GM23338 (cell line): Measurements from ENCODE around the gene PLEKHS1. TPM values are rescaled to one million over a fixed set of nuclear protein-coding genes. Genes with fewer than 3 reads are reported as not detected.

Experiments
- ATAC-seq: fragments of 200-7000 bp; cut with Tn5 transposase; 3 replicates; pipeline ENCODE4 v1.9.1; 2020
- DNase-seq: peaks from one replicate; pipeline ENCODE4 v3.0.0-alpha.2; 2015; ENCODE audit warnings: low spot score
- H2AFZ ChIP-seq: fragments of 200-600 bp; sonication (generic); 2 replicates; pipeline ENCODE4 v1.8.0; 2016; ENCODE audit warnings: antibody characterized with exemption, mild to moderate bottlenecking, moderate library complexity
- H3F3A ChIP-seq: fragments of 200-600 bp; sonication (generic); replicated peaks from 2 replicates; pipeline ENCODE4 v1.8.0; 2017; ENCODE audit warnings: antibody characterized with exemption, mixed run types, low read depth
- H3K27ac ChIP-seq: fragments of 200-600 bp; sonication (generic); 2 replicates; pipeline ENCODE4 v1.6.1; 2016; ENCODE audit warnings: low read depth
- H3K27me3 ChIP-seq: fragments of 200-600 bp; sonication (generic); 2 replicates; pipeline ENCODE4 v1.8.0; 2016; ENCODE audit warnings: mild to moderate bottlenecking, mixed run types, moderate library complexity; ENCODE audit not compliant: insufficient read depth
- H3K36me3 ChIP-seq: fragments of 200-600 bp; sonication (generic); 2 replicates; pipeline ENCODE4 v1.8.0; 2016; ENCODE audit warnings: mild to moderate bottlenecking; ENCODE audit not compliant: insufficient read depth
- H3K4me1 ChIP-seq: fragments of 200-600 bp; sonication (generic); 2 replicates; pipeline ENCODE4 v1.8.0; 2016; ENCODE audit warnings: mild to moderate bottlenecking, moderate library complexity; ENCODE audit not compliant: insufficient read depth
- H3K4me2 ChIP-seq: fragments of 200-600 bp; sonication (generic); 2 replicates; pipeline ENCODE4 v1.7.1; 2017; ENCODE audit warnings: mixed run types
- H3K4me3 ChIP-seq: fragments of 200-600 bp; sonication (generic); 2 replicates; pipeline ENCODE4 v1.6.1; 2016; ENCODE audit warnings: mixed run types
- H3K79me2 ChIP-seq: fragments of 200-600 bp; sonication (generic); replicated peaks from 2 replicates; pipeline ENCODE4 v1.8.0; 2017; ENCODE audit warnings: mild to moderate bottlenecking; ENCODE audit not compliant: insufficient read depth
- H3K9me2 ChIP-seq: fragments of 200-600 bp; sonication (generic); 2 replicates; pipeline ENCODE4 v1.8.0; 2017; ENCODE audit not compliant: insufficient read depth
- H4K20me1 ChIP-seq: fragments of 200-600 bp; sonication (generic); replicated peaks from 2 replicates; pipeline ENCODE4 v1.8.0; 2017; ENCODE audit warnings: mild to moderate bottlenecking; ENCODE audit not compliant: insufficient read depth
- H3K27ac Mint-ChIP-seq: 2 replicates; pipeline ENCODE4 v1.8.0; 2020; ENCODE audit warnings: inconsistent platforms, mild to moderate bottlenecking, moderate library complexity, mixed read lengths
- H3K27me3 Mint-ChIP-seq: 3 replicates; pipeline ENCODE4 v1.8.0; 2022; ENCODE audit warnings: low read depth, mild to moderate bottlenecking, moderate library complexity, mixed read lengths, inconsistent platforms; ENCODE audit not compliant: insufficient read depth, poor library complexity
- H3K36me3 Mint-ChIP-seq: 3 replicates; pipeline ENCODE4 v1.8.0; 2021; ENCODE audit warnings: low read depth, mild to moderate bottlenecking, inconsistent platforms, moderate library complexity, mixed read lengths
- H3K4me1 Mint-ChIP-seq: 3 replicates; pipeline ENCODE4 v1.8.0; 2020; ENCODE audit warnings: mild to moderate bottlenecking, inconsistent platforms, mixed read lengths
- H3K4me3 Mint-ChIP-seq: 3 replicates; pipeline ENCODE4 v1.8.0; 2021; ENCODE audit warnings: moderate library complexity, mild to moderate bottlenecking, inconsistent platforms, mixed read lengths
- H3K9me3 Mint-ChIP-seq: 3 replicates; pipeline ENCODE4 v1.8.0; 2020; ENCODE audit warnings: moderate library complexity, mild to moderate bottlenecking, inconsistent platforms, mixed read lengths
- CREB1 ChIP-seq: fragments of 250-450 bp; sonication (Bioruptor Pico); IDR thresholded peaks from 2 replicates; pipeline ENCODE4 v1.5.0; 2020; ENCODE audit warnings: low read depth, mild to moderate bottlenecking, moderate library complexity
- EZH2phosphoT487 ChIP-seq: fragments of 200-600 bp; sonication (generic); IDR thresholded peaks from one replicate; pipeline ENCODE4 v1.8.1; 2018; ENCODE audit warnings: antibody characterized with exemption; ENCODE audit not compliant: unreplicated experiment
- JUNB ChIP-seq: IDR thresholded peaks from one replicate; pipeline ENCODE4 v1.6.1; 2016; ENCODE audit warnings: antibody characterized with exemption; ENCODE audit not compliant: unreplicated experiment
- NANOG ChIP-seq: IDR thresholded peaks from 2 replicates; pipeline ENCODE4 v1.6.1; 2016; ENCODE audit warnings: antibody characterized with exemption, borderline replicate concordance
- POLR2AphosphoS5 ChIP-seq: IDR thresholded peaks from 2 replicates; pipeline ENCODE4 v1.6.1; 2016; ENCODE audit warnings: antibody characterized with exemption, low read depth
- STAT1 ChIP-seq: IDR thresholded peaks from one replicate; pipeline ENCODE4 v1.6.1; 2016; ENCODE audit warnings: antibody characterized with exemption; ENCODE audit not compliant: unreplicated experiment
- ZNF114 ChIP-seq: fragments of 250-450 bp; sonication (Bioruptor Pico); IDR thresholded peaks from 2 replicates; pipeline ENCODE4 v1.5.0; 2020; ENCODE audit warnings: mild to moderate bottlenecking, moderate library complexity
- polyA plus RNA-seq: library from polyadenylated mRNA; unstranded; fragments of >200 nt; fragmentation: Nextera tagmentation; extraction: Ambion mirVana; gene quantifications from 2 replicates; pipeline ENCODE4 v1.2.1, GENCODE V29; 2016
- total RNA-seq: library from RNA; depleted of rRNA; stranded (reverse); fragments of >200 nt; shearing (Covaris generic); gene quantifications from 2 replicates; pipeline ENCODE4 v1.2.3, GENCODE V29; 2014
- TF ChIP-seq, protein P1 (sequence below): fragments of 250-450 bp; sonication (Bioruptor Pico); IDR thresholded peaks from 2 replicates; pipeline ENCODE4 v1.5.0; 2020; ENCODE audit warnings: mild to moderate bottlenecking, moderate library complexity
- TF ChIP-seq, protein P2 (sequence below): IDR thresholded peaks from 2 replicates; pipeline ENCODE4 v1.6.1; 2016; ENCODE audit warnings: antibody characterized with exemption
- TF ChIP-seq, protein P3 (sequence below): IDR thresholded peaks from one replicate; pipeline ENCODE4 v1.6.1; 2018; ENCODE audit warnings: antibody characterized with exemption; ENCODE audit not compliant: unreplicated experiment

PLEKHS1 gene
- total and polyA plus RNA-seq, 2 experiments from 2014 or later: not detected

DNA sequence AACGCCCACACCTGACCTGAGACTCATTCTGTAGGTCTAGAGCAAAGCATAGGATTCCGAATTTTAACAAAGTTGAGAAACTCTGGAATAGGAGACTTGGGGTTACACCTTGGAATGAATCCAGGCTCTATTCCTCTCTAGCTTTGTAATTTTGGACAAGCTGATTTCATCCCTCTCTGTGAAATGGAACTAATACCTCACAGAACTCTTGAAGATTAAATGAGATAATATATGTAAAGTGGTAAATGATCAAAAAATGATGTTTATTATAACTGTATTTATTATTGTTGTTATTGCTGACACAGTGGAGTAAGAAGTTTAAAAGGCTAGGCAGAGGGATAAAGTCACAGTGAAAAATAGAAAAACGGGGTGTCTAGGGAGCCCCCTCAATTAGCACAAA lies 39.5 kb upstream of the PLEKHS1 start (continued):
- TF ChIP-seq, protein P1, sequence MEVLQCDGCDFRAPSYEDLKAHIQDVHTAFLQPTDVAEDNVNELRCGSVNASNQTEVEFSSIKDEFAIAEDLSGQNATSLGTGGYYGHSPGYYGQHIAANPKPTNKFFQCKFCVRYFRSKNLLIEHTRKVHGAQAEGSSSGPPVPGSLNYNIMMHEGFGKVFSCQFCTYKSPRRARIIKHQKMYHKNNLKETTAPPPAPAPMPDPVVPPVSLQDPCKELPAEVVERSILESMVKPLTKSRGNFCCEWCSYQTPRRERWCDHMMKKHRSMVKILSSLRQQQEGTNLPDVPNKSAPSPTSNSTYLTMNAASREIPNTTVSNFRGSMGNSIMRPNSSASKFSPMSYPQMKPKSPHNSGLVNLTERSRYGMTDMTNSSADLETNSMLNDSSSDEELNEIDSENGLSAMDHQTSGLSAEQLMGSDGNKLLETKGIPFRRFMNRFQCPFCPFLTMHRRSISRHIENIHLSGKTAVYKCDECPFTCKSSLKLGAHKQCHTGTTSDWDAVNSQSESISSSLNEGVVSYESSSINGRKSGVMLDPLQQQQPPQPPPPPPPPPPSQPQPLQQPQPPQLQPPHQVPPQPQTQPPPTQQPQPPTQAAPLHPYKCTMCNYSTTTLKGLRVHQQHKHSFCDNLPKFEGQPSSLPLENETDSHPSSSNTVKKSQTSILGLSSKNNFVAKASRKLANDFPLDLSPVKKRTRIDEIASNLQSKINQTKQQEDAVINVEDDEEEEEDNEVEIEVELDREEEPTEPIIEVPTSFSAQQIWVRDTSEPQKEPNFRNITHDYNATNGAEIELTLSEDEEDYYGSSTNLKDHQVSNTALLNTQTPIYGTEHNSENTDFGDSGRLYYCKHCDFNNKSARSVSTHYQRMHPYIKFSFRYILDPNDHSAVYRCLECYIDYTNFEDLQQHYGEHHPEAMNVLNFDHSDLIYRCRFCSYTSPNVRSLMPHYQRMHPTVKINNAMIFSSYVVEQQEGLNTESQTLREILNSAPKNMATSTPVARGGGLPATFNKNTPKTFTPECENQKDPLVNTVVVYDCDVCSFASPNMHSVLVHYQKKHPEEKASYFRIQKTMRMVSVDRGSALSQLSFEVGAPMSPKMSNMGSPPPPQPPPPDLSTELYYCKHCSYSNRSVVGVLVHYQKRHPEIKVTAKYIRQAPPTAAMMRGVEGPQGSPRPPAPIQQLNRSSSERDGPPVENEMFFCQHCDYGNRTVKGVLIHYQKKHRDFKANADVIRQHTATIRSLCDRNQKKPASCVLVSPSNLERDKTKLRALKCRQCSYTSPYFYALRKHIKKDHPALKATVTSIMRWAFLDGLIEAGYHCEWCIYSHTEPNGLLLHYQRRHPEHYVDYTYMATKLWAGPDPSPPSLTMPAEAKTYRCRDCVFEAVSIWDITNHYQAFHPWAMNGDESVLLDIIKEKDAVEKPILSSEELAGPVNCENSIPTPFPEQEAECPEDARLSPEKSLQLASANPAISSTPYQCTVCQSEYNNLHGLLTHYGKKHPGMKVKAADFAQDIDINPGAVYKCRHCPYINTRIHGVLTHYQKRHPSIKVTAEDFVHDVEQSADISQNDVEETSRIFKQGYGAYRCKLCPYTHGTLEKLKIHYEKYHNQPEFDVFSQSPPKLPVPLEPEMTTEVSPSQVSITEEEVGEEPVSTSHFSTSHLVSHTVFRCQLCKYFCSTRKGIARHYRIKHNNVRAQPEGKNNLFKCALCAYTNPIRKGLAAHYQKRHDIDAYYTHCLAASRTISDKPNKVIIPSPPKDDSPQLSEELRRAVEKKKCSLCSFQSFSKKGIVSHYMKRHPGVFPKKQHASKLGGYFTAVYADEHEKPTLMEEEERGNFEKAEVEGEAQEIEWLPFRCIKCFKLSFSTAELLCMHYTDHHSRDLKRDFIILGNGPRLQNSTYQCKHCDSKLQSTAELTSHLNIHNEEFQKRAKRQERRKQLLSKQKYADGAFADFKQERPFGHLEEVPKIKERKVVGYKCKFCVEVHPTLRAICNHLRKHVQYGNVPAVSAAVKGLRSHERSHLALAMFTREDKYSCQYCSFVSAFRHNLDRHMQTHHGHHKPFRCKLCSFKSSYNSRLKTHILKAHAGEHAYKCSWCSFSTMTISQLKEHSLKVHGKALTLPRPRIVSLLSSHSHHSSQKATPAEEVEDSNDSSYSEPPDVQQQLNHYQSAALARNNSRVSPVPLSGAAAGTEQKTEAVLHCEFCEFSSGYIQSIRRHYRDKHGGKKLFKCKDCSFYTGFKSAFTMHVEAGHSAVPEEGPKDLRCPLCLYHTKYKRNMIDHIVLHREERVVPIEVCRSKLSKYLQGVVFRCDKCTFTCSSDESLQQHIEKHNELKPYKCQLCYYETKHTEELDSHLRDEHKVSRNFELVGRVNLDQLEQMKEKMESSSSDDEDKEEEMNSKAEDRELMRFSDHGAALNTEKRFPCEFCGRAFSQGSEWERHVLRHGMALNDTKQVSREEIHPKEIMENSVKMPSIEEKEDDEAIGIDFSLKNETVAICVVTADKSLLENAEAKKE (CRISPR knock-in tag): no peak
- TF ChIP-seq CREB1 (CRISPR knock-in tag): no peak

DNA sequence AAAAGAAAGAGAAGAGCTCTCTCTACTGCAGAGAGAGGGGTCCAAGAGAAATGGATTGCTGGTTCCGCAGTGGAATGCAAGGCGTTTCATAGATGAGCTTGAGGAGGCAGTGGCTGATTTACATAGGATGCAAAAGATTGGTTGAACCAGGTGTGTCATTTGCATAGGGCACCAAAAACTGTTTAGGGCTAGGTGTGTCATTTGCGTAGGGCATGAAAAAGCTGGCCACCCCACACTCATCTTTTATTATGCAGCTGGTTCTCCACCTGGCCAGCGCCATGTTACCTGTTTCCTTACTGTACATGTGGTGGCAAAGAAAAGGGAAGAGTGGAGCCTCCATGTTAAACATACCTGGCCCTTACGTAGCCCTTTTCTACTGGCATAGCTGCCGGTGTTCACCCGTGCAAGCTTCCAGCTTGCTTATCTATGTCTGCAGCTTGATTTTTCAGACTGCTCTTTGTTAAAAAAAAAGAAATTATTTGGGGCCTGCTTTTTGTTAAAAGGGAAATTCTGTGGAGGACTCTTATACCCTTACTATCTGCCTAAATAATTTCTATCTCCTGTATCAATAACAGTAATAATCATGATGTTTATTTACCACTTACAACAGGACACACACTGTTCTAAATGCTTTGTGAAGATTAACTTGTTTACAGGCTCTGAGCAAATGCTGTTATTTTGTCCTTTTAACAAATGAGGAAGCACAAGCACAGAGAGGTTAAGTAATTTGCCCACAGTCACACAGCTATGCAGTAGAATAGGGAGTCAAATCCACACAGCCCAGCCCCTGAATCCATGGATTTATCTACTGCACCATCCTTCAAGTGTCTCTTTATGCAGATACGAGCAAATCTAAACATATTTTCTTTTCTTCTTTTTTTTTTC lies 38.5 kb upstream of the PLEKHS1 start:
- Mint-ChIP-seq H3K4me3 (peak overlapping the region; percentile 10; the same call in 1 of the 3 replicates), H3K36me3 (peaks cover 3% of the 10 kb centered on the region; the same call in 1 of the 3 replicates), H3K4me1 (peaks cover 52% of the 10 kb centered on the region), H3K27ac (0 out of 2 replicates have a peak overlapping the region, but pooled peaks have one; percentile 19), H3K9me3 (no peaks in the 10 kb centered on the region; the same call in 2 of the 3 replicates), H3K27me3 (peaks cover 4% of the 10 kb centered on the region)
- no peaks in the 10 kb centered on the region for H4K20me1 ChIP-seq
- no peaks in the 10 kb centered on the region for H3F3A ChIP-seq
- H2AFZ ChIP-seq: no peak overlapping the region
- H3K4me2 ChIP-seq: no peak overlapping the region
- H3K36me3 ChIP-seq: no peaks in the 10 kb centered on the region
- no peaks in the 10 kb centered on the region for H3K27me3 ChIP-seq
- ATAC-seq (peak; percentile 93), DNase-seq (peak; percentile 80)
- 0 out of 2 replicates have a peak overlapping the region, but pooled peaks have one; percentile 12 for H3K27ac ChIP-seq
- H3K9me2 ChIP-seq: no peaks in the 10 kb centered on the region
- no peak overlapping the region for H3K4me3 ChIP-seq
- peaks cover 31% of the 10 kb centered on the region for H3K4me1 ChIP-seq
- H3K79me2 ChIP-seq: no peaks in the 10 kb centered on the region
- TF ChIP-seq NANOG: no peak
- no peak for TF ChIP-seq JUNB
- TF ChIP-seq, protein P2, sequence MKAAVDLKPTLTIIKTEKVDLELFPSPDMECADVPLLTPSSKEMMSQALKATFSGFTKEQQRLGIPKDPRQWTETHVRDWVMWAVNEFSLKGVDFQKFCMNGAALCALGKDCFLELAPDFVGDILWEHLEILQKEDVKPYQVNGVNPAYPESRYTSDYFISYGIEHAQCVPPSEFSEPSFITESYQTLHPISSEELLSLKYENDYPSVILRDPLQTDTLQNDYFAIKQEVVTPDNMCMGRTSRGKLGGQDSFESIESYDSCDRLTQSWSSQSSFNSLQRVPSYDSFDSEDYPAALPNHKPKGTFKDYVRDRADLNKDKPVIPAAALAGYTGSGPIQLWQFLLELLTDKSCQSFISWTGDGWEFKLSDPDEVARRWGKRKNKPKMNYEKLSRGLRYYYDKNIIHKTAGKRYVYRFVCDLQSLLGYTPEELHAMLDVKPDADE: no peak
- TF ChIP-seq STAT1: no peak
- TF ChIP-seq, protein P3, sequence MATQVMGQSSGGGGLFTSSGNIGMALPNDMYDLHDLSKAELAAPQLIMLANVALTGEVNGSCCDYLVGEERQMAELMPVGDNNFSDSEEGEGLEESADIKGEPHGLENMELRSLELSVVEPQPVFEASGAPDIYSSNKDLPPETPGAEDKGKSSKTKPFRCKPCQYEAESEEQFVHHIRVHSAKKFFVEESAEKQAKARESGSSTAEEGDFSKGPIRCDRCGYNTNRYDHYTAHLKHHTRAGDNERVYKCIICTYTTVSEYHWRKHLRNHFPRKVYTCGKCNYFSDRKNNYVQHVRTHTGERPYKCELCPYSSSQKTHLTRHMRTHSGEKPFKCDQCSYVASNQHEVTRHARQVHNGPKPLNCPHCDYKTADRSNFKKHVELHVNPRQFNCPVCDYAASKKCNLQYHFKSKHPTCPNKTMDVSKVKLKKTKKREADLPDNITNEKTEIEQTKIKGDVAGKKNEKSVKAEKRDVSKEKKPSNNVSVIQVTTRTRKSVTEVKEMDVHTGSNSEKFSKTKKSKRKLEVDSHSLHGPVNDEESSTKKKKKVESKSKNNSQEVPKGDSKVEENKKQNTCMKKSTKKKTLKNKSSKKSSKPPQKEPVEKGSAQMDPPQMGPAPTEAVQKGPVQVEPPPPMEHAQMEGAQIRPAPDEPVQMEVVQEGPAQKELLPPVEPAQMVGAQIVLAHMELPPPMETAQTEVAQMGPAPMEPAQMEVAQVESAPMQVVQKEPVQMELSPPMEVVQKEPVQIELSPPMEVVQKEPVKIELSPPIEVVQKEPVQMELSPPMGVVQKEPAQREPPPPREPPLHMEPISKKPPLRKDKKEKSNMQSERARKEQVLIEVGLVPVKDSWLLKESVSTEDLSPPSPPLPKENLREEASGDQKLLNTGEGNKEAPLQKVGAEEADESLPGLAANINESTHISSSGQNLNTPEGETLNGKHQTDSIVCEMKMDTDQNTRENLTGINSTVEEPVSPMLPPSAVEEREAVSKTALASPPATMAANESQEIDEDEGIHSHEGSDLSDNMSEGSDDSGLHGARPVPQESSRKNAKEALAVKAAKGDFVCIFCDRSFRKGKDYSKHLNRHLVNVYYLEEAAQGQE: no peak
- no peak for TF ChIP-seq POLR2AphosphoS5
- TF ChIP-seq ZNF114 (CRISPR knock-in tag): no peak
- TF ChIP-seq EZH2phosphoT487: no peak
